K562 (cell line): Measurements from ENCODE around the gene AFF3.

ENCODE experiments used
- POLR2AphosphoS5 ChIP-seq: IDR thresholded peaks from 2 replicates; pipeline ENCODE4 v1.6.1; 2011; ENCODE audit warnings: mild to moderate bottlenecking, low read depth, low read length, moderate library complexity; ENCODE audit not compliant: control insufficient read depth, insufficient read depth
- ZC3H11A ChIP-seq: IDR thresholded peaks from 2 replicates; pipeline ENCODE4 v1.6.1; 2012; ENCODE audit warnings: low read depth, low read length, improper control_type of control experiment
- TF ChIP-seq, protein P1 (sequence below), 3 experiments: IDR thresholded peaks in 2 of 3; conservative IDR thresholded peaks in 1 of 3; 2 replicates each; pipeline ENCODE4 v1.5.1; 2011 to 2012; ENCODE audit warnings: low read length in 3 of 3, mild to moderate bottlenecking in 3 of 3, control low read depth in 2 of 3, improper control_type of control experiment in 1 of 3, inconsistent platforms in 1 of 3, low read depth in 1 of 3, mixed read lengths in 1 of 3, moderate library complexity in 1 of 3; ENCODE audit not compliant: insufficient read depth in 2 of 3
- TF ChIP-seq, protein P2 (sequence below): sonication (generic); formaldehyde crosslinking; IDR thresholded peaks from 2 replicates; pipeline ENCODE4 v1.8.0; 2022; ENCODE audit warnings: mild to moderate bottlenecking, missing genetic modification reagents

DNA sequence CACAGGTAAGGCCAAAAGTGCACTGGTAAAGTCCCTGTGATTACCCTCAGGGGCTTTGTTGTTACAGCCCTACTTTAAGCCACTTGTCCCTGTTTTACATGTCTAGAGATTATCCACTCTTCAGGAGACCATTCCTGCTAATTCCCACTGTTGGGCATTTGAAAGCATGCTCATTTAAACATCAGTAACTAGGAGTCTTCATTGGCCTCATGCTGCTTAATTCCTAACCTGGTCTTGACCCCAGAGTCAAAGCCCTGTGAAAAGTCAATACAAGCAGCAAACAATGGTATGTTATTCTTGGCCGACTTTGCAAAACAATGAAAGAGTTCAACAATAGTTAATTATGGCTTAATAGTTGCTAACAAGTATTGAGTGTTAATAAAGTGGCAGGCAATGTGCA, 23.2 kb downstream of the AFF3 start:
- TF ChIP-seq, protein P1, sequence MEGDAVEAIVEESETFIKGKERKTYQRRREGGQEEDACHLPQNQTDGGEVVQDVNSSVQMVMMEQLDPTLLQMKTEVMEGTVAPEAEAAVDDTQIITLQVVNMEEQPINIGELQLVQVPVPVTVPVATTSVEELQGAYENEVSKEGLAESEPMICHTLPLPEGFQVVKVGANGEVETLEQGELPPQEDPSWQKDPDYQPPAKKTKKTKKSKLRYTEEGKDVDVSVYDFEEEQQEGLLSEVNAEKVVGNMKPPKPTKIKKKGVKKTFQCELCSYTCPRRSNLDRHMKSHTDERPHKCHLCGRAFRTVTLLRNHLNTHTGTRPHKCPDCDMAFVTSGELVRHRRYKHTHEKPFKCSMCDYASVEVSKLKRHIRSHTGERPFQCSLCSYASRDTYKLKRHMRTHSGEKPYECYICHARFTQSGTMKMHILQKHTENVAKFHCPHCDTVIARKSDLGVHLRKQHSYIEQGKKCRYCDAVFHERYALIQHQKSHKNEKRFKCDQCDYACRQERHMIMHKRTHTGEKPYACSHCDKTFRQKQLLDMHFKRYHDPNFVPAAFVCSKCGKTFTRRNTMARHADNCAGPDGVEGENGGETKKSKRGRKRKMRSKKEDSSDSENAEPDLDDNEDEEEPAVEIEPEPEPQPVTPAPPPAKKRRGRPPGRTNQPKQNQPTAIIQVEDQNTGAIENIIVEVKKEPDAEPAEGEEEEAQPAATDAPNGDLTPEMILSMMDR (IDR thresholded peaks at IDR 0.05 in 2 of 3, conservative IDR thresholded peaks at IDR 0.05 in 1 of 3; ENCODE audit: insufficient read depth in 2 of 3, low read depth in 1 of 3, low read length in 3 of 3): no peak
- TF ChIP-seq, protein P2, sequence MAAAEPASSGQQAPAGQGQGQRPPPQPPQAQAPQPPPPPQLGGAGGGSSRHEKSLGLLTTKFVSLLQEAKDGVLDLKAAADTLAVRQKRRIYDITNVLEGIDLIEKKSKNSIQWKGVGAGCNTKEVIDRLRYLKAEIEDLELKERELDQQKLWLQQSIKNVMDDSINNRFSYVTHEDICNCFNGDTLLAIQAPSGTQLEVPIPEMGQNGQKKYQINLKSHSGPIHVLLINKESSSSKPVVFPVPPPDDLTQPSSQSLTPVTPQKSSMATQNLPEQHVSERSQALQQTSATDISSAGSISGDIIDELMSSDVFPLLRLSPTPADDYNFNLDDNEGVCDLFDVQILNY (CRISPR knock-in tag): no peak
- no peak for TF ChIP-seq POLR2AphosphoS5
- TF ChIP-seq ZC3H11A: no peak
